Liver (tissue), 9 donors: ENCODE data around the gene RIC3. TPM values are rescaled to one million over a fixed set of nuclear protein-coding genes. Genes with fewer than 3 reads are reported as not detected.
A peak's percentile ranks its signal among the peaks of the same experiment; 100 is the strongest.

Experiments
- DNase-seq: peaks from one replicate; pipeline ENCODE4 v3.0.0-alpha.2; 2017; ENCODE audit warnings: low spot score
- H3K27ac ChIP-seq, 2 donors: one replicate each; pipeline ENCODE4 v1.7.0; 2013; ENCODE audit warnings: inconsistent platforms in 2 of 2, low read length in 2 of 2, control low read depth in 1 of 2, low read depth in 1 of 2, mild to moderate bottlenecking in 1 of 2
- H3K27me3 ChIP-seq, 4 donors: one replicate each; pipeline versions ENCODE4 v1.6.1 to v1.7.0; 2013; ENCODE audit warnings: low read length in 3 of 4, inconsistent platforms in 1 of 4, mild to moderate bottlenecking in 1 of 4, moderate library complexity in 1 of 4; ENCODE audit not compliant: control insufficient read depth in 4 of 4, insufficient read depth in 4 of 4
- H3K36me3 ChIP-seq, 4 donors: one replicate each; pipeline versions ENCODE4 v1.6.1 to v1.7.0; 2013; ENCODE audit warnings: low read length in 3 of 4, mild to moderate bottlenecking in 3 of 4, low read depth in 1 of 4, moderate library complexity in 1 of 4; ENCODE audit not compliant: control insufficient read depth in 4 of 4, insufficient read depth in 3 of 4
- H3K4me1 ChIP-seq, 4 donors: one replicate each; pipeline versions ENCODE4 v1.6.1 to v1.7.0; 2013; ENCODE audit warnings: low read length in 3 of 4, mild to moderate bottlenecking in 3 of 4, moderate library complexity in 1 of 4; ENCODE audit not compliant: control insufficient read depth in 4 of 4, insufficient read depth in 4 of 4
- H3K4me3 ChIP-seq, 3 donors: one replicate each; pipeline versions ENCODE4 v1.6.1 to v1.7.0; 2013; ENCODE audit warnings: low read length in 3 of 3, control low read depth in 1 of 3, low read depth in 1 of 3, mild to moderate bottlenecking in 1 of 3
- H3K9ac ChIP-seq, 2 donors: one replicate each; pipeline ENCODE4 v1.7.0; 2013; ENCODE audit warnings: low read length in 2 of 2, mild to moderate bottlenecking in 2 of 2, moderate library complexity in 2 of 2, control low read depth in 1 of 2, low read depth in 1 of 2
- H3K9me3 ChIP-seq, 4 donors: one replicate each; pipeline versions ENCODE4 v1.6.1 to v1.7.0; 2013; ENCODE audit warnings: low read length in 3 of 4; ENCODE audit not compliant: control insufficient read depth in 4 of 4
- HNF4A ChIP-seq, 2 donors: conservative IDR thresholded peaks; 2 replicates each; pipeline ENCODE4 v1.6.1; 2016; ENCODE audit warnings: antibody characterized with exemption in 2 of 2, mild to moderate bottlenecking in 2 of 2
- HNF4G ChIP-seq: IDR thresholded peaks from 2 replicates; pipeline ENCODE4 v1.6.1; 2016; ENCODE audit warnings: antibody characterized with exemption
- NR2F2 ChIP-seq: IDR thresholded peaks from 2 replicates; pipeline ENCODE4 v1.6.1; 2016; ENCODE audit warnings: antibody characterized with exemption
- RAD21 ChIP-seq, 2 donors: IDR thresholded peaks; 2 replicates each; pipeline ENCODE4 v1.6.1; 2016; ENCODE audit warnings: antibody characterized with exemption in 2 of 2, mild to moderate bottlenecking in 2 of 2
- REST ChIP-seq: IDR thresholded peaks from 2 replicates; pipeline ENCODE4 v1.6.1; 2016; ENCODE audit warnings: antibody characterized with exemption, mild to moderate bottlenecking
- RXRA ChIP-seq, 2 donors: IDR thresholded peaks; 2 replicates each; pipeline ENCODE4 v1.6.1; 2017 to 2018; ENCODE audit warnings: antibody characterized with exemption in 2 of 2, mild to moderate bottlenecking in 1 of 2
- SP1 ChIP-seq: IDR thresholded peaks from 2 replicates; pipeline ENCODE4 v1.6.1; 2018; ENCODE audit warnings: antibody characterized with exemption, mild to moderate bottlenecking
- ZBTB33 ChIP-seq: IDR thresholded peaks from 2 replicates; pipeline ENCODE4 v1.6.1; 2016; ENCODE audit warnings: antibody characterized with exemption
- WGBS: extraction: QIAGEN DNeasy Blood & Tissue Kit; methylation state at CpG from one replicate; pipeline ENCODE4 v1.1.7; 2013; 5-methylcytosine and 5-hydroxymethylcytosine counted together
- polyA plus RNA-seq, 2 donors: library from polyadenylated mRNA; stranded (reverse) in 1 of 2; unstranded in 1 of 2; fragments of 200-250 nt in 1 of 2; fragments of >200 nt in 1 of 2; fragmentation: Nextera tagmentation in 1 of 2; extraction: Ambion mirVana in 1 of 2; gene quantifications; one replicate each; pipeline versions ENCODE4 v1.2.1 to v1.2.3, GENCODE V29; 2013 to 2015
- total RNA-seq, 2 donors: library from RNA; depleted of rRNA; stranded (reverse); fragments of >200 nt; gene quantifications; one replicate each; pipeline ENCODE4 v1.2.3, GENCODE V29; 2014
- TF ChIP-seq, protein P1 (sequence below): fragments of 150-350 bp; IDR thresholded peaks from 2 replicates; pipeline ENCODE4 v1.5.1; 2017; ENCODE audit warnings: improper control_type of control experiment, low read depth, low read length; ENCODE audit not compliant: missing input control
- TF ChIP-seq, protein P2 (sequence below): IDR thresholded peaks from 2 replicates; pipeline ENCODE4 v1.6.1; 2016; ENCODE audit warnings: antibody characterized with exemption
- donor health status: healthy.
- donor health status: healthy.
- donor health status: healthy.
- donor health status: healthy.
- donor health status: healthy.

Gene RIC3
- total and polyA plus RNA-seq, 4 donors = 0.89 to 9.8 (median 4.5) TPM

- no peaks in the 10 kb centered on the region for H3K27me3 ChIP-seq
- H3K9me3 ChIP-seq = no peaks in the 10 kb centered on the region
- H3K9ac ChIP-seq = no peak overlapping the region
- H3K27ac ChIP-seq = no peak overlapping the region
- no peak for TF ChIP-seq SP1
- no peak for TF ChIP-seq HNF4A (conservative IDR thresholded peaks at IDR 0.05)
- TF ChIP-seq, protein P1, sequence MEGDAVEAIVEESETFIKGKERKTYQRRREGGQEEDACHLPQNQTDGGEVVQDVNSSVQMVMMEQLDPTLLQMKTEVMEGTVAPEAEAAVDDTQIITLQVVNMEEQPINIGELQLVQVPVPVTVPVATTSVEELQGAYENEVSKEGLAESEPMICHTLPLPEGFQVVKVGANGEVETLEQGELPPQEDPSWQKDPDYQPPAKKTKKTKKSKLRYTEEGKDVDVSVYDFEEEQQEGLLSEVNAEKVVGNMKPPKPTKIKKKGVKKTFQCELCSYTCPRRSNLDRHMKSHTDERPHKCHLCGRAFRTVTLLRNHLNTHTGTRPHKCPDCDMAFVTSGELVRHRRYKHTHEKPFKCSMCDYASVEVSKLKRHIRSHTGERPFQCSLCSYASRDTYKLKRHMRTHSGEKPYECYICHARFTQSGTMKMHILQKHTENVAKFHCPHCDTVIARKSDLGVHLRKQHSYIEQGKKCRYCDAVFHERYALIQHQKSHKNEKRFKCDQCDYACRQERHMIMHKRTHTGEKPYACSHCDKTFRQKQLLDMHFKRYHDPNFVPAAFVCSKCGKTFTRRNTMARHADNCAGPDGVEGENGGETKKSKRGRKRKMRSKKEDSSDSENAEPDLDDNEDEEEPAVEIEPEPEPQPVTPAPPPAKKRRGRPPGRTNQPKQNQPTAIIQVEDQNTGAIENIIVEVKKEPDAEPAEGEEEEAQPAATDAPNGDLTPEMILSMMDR = no peak
- no peak for TF ChIP-seq NR2F2
- H3K36me3 ChIP-seq = no peaks in the 10 kb centered on the region
- 37% methylated on average over 5 of the region's 5 CpGs for WGBS
- DNase-seq = no peak
- H3K4me1 ChIP-seq = peaks cover 0 to 4% (median 0%) of the 10 kb centered on the region in 4 donors
- H3K4me3 ChIP-seq = no peak overlapping the region
These were observed 24.0 kb upstream of the RIC3 start for GRCh38 chr11:8192896-8193209.

DNA sequence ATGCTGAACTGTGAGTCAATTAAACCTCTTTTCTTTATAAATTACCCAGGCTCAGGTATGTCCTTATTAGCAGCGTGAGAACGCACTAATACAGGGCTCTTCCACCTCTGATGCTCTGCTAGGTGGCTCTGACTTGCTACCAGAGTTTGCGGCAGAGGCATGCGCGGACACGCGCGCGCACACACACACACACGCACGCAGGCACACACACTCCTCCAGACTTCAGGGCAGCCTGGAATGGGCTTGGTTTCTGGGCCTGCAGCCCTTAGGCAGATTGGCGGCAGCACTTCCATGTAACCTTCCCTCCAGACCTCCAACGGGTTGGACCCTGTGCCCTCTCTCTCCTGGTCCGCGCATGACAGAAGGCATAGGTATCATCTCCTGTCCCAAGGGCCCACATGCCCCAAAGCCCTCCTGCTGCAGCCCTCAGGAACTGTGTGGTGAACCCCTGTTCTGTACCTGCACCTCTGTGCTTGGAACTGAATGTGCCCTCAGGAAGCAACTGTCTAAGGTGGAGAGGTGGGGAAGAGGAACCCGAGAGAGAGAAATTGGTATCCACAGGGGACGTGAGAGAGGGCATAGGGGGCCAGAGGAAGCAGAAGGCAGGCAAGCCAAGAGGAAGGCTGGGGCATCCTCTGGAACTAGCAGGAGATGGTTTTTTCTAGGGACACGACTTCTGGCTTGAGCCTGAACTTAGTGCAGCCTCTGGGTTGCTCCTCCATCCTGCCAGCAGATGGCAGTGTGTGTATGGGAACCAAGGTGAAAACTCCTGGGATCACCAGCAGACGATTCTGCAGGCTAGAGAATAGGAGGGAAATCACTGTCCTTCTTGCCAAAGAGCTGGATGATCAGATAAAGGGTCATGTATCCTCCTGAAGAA, 23.4 kb upstream of the RIC3 start:
- peak; percentile 78 for DNase-seq
- Histone ChIP-seq H3K36me3 (no peaks in the 10 kb centered on the region), H3K4me3 (no peak overlapping the region), H3K9me3 (no peaks in the 10 kb centered on the region), H3K27me3 (no peaks in the 10 kb centered on the region), H3K27ac (no peak overlapping the region), H3K4me1 (peaks cover 0 to 4% (median 0%) of the 10 kb centered on the region in 4 donors), H3K9ac (no peak overlapping the region)
- WGBS = 67% methylated on average over 19 of the region's 19 CpGs
- no peak for TF ChIP-seq ZBTB33
- TF ChIP-seq, protein P1 = peak; percentile 84
- TF ChIP-seq RAD21 (IDR thresholded peaks at IDR 0.05) = peak; percentile 80 to 85
- TF ChIP-seq, protein P2, sequence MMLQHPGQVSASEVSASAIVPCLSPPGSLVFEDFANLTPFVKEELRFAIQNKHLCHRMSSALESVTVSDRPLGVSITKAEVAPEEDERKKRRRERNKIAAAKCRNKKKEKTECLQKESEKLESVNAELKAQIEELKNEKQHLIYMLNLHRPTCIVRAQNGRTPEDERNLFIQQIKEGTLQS = no peak
- TF ChIP-seq RXRA (IDR thresholded peaks at IDR 0.05) = no peak
- no peak for TF ChIP-seq HNF4G
- no peak for TF ChIP-seq HNF4A (conservative IDR thresholded peaks at IDR 0.05)

DNA sequence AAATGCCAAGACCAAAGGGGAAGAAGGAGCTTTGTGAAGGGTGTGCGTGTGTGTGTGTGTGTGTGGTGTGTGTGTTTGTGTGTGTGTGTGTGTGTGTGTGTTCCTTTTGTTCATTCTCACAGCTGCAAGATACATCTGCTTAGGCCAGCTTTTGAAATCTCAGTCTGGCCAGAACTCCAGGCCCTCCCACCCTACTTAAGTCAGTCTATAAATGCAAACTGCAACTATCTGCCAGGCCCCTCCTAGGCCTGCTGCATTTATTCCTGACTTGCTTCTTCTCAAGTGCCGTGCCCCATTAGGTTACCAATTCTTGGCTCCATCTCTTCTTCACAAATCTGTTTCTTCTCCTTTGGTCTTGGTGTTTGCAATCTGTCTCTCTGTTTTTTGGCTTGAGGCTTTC, 21.6 kb upstream of the RIC3 start:
- no peak overlapping the region for H3K4me3 ChIP-seq
- TF ChIP-seq REST = no peak
- TF ChIP-seq HNF4G = no peak
- no peak for TF ChIP-seq RXRA (IDR thresholded peaks at IDR 0.05)
- H3K27ac ChIP-seq = no peak overlapping the region
- H3K36me3 ChIP-seq = no peaks in the 10 kb centered on the region
- no peak for DNase-seq
- 46% methylated on average over 2 of the region's 2 CpGs for WGBS
- H3K27me3 ChIP-seq = peaks cover 0 to 2% (median 0%) of the 10 kb centered on the region in 4 donors
- H3K9me3 ChIP-seq = peaks cover 0 to 3% (median 0%) of the 10 kb centered on the region in 4 donors
- no peak overlapping the region for H3K9ac ChIP-seq
- no peaks in the 10 kb centered on the region for H3K4me1 ChIP-seq
